Chondrocyte (in vitro differentiated cells): ENCODE results near the gene TMEM120A. TPM values are rescaled to one million over a fixed set of nuclear protein-coding genes. Genes with fewer than 3 reads are reported as not detected.
A peak's percentile ranks its signal among the peaks of the same experiment; 100 is the strongest.

Experiments
- DNase-seq: peaks from one replicate; pipeline ENCODE4 v3.0.0; 2021; ENCODE audit warnings: mixed read lengths, low spot score
- H3K27ac Mint-ChIP-seq: one replicate; pipeline ENCODE4 v1.8.0; 2021; ENCODE audit warnings: mild to moderate bottlenecking, moderate library complexity, mixed read lengths; ENCODE audit not compliant: unreplicated experiment
- H3K27me3 Mint-ChIP-seq: 2 replicates; pipeline ENCODE4 v1.8.0; 2021; ENCODE audit warnings: low read depth, mixed read lengths
- H3K36me3 Mint-ChIP-seq: 2 replicates; pipeline ENCODE4 v1.8.0; 2021; ENCODE audit warnings: low read depth, mixed read lengths
- H3K4me1 Mint-ChIP-seq: 2 replicates; pipeline ENCODE4 v1.8.0; 2021; ENCODE audit warnings: low read depth, mild to moderate bottlenecking, mixed read lengths
- H3K4me3 Mint-ChIP-seq: one replicate; pipeline ENCODE4 v1.8.0; 2021; ENCODE audit warnings: mild to moderate bottlenecking, moderate library complexity, mixed read lengths; ENCODE audit not compliant: unreplicated experiment
- H3K9me3 Mint-ChIP-seq: 2 replicates; pipeline ENCODE4 v1.8.0; 2021; ENCODE audit warnings: low read depth, mixed read lengths
- total RNA-seq: library from RNA; stranded (reverse); gene quantifications from 3 replicates; pipeline ENCODE4 v1.2.1, GENCODE V29; 2021
- TF ChIP-seq, protein P1 (sequence below): fragments of 200-600 bp; sonication (generic); IDR thresholded peaks from 2 replicates; pipeline ENCODE4 v1.5.0; 2021; ENCODE audit warnings: antibody characterized with exemption, mild to moderate bottlenecking, moderate library complexity

Gene TMEM120A
- total RNA-seq, 1 donor from 2014 or later, result 30.6 TPM

DNA sequence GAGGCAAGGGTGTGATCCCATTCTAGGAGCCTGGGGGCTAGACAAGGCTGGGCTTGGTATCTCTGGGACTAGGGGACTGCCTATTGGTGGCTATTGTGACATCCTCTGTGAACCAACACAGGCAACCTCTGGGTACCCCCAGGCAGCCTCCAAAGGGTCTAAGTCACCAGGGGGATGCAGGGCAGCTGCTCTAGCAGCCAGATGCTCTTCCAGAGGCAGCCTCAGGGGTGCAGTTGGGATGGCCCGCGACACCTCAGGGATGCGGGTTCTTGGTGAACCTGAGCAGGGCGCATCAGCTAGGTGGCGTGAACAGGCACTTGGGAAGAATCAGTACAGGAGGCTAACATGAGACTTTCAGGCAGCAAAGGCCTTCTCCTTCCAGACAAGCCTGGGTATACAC, 1.6 kb upstream of the TMEM120A start:
- TF ChIP-seq, protein P1, sequence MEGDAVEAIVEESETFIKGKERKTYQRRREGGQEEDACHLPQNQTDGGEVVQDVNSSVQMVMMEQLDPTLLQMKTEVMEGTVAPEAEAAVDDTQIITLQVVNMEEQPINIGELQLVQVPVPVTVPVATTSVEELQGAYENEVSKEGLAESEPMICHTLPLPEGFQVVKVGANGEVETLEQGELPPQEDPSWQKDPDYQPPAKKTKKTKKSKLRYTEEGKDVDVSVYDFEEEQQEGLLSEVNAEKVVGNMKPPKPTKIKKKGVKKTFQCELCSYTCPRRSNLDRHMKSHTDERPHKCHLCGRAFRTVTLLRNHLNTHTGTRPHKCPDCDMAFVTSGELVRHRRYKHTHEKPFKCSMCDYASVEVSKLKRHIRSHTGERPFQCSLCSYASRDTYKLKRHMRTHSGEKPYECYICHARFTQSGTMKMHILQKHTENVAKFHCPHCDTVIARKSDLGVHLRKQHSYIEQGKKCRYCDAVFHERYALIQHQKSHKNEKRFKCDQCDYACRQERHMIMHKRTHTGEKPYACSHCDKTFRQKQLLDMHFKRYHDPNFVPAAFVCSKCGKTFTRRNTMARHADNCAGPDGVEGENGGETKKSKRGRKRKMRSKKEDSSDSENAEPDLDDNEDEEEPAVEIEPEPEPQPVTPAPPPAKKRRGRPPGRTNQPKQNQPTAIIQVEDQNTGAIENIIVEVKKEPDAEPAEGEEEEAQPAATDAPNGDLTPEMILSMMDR, result no peak
- H3K36me3 Mint-ChIP-seq, result peaks cover 10% of the 10 kb centered on the region
- peak; percentile 84 for DNase-seq
- H3K27ac Mint-ChIP-seq, result no peak overlapping the region
- no peaks in the 10 kb centered on the region for H3K27me3 Mint-ChIP-seq
- H3K9me3 Mint-ChIP-seq, result no peaks in the 10 kb centered on the region
- H3K4me1 Mint-ChIP-seq, result peaks cover 15% of the 10 kb centered on the region
- no peak overlapping the region for H3K4me3 Mint-ChIP-seq

DNA sequence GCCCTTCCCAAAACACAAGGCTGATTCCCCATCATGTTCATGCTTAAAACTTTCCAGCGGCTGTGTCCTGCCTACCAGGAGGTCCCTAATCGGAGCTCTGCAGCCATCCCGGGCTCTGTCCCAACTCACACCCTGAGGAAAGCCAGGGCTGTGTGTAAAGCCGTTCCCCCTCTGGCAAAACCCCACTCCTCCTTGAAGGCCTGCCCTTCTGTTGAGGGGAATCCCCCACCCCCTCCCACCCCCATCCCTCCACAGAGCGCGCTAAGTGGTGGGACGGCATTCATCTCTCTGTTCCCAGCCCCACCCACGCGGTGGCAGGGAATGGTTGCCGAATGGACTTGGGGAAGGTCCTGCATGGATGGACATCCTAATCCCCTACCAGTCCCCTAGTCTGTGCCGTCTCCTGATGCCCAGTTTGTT, 667 bp upstream of the TMEM120A start:
- H3K4me1 Mint-ChIP-seq, result peaks cover 18% of the 10 kb centered on the region
- peaks cover 10% of the 10 kb centered on the region for H3K36me3 Mint-ChIP-seq
- peak; percentile 64 for DNase-seq
- peak overlapping the region; percentile 66 for H3K4me3 Mint-ChIP-seq
- no peaks in the 10 kb centered on the region for H3K9me3 Mint-ChIP-seq
- TF ChIP-seq, protein P1, result no peak
- H3K27me3 Mint-ChIP-seq, result no peaks in the 10 kb centered on the region
- H3K27ac Mint-ChIP-seq, result peak overlapping the region; percentile 90

DNA sequence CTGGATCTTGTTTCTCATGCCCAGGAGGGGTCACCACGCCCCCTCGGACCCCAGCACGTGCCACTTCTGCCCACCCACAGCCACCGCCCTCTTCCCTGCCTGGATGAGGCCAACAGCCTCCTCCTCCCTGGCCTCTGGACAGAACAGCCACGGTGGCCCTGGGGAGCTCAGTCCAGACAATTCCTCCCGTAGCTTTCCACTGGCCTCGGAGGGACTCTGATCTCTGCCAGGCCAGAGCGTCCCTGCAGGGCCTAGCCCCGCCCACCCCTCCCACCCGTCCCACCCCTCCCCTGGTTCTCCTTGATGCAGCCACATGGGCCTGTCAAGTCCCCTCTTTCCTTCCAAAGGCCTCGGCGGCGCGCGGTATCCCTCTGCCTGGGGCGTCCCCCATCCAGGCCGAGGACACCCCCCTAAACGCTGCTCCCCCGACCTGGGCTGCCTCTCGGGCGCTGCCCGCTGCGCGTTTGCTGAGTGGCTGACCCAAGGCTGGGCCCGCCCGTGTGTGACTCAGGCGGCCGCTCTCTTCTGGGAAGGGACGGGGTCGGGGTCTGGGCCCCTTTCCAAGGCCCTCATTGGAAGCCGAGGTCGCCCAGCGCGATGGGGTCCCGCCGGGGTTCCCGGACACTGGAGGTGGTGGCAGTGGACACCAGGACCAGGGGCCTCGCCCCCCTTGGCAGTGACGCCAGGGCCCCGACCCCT, 557 bp downstream of the TMEM120A start:
- H3K9me3 Mint-ChIP-seq, result no peaks in the 10 kb centered on the region

DNA sequence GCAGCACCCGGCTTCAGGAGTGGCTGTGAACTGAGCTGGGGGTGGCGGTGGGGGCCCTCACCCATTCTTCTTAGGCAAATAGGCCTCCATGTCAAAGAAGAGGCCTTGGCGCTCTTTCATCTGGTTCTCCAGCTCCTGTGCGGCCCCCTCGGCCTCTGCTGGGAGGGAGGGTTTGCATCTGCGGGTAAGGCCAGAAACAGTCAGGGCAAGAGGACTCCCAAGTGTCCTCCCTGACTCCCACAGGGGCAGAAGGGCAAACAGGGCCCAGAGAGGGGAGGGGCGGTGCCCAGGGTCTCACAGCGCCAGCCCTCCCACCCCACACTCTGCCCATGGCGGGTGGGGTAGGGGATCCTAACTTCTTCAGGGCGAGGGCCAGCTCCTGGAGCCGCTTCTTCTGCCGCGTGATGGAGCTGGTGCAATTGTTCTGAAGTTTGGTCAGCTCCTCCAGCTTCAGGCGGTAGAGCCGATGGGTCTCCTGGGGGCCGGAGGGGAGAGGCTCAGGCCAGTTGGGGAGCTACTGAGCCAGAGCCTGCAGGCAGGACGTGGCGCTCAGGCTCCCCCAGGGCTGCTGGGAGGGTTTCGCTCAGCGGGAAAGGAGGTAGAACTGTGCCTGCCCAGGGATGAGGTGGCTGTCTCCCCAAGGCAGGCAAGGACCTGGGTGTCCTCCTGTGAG, 2.2 kb downstream of the TMEM120A start:
- H3K27ac Mint-ChIP-seq, result no peak overlapping the region
- peak; percentile 86 for DNase-seq

More for the DNA sequence above, 557 bp downstream of the TMEM120A start:
- Mint-ChIP-seq H3K4me3 (peak overlapping the region; percentile 76), H3K4me1 (peaks cover 22% of the 10 kb centered on the region), H3K36me3 (peaks cover 7% of the 10 kb centered on the region), H3K27me3 (no peaks in the 10 kb centered on the region), H3K27ac (peak overlapping the region; percentile 63)
- DNase-seq, result peak; percentile 93
- TF ChIP-seq, protein P1, result no peak

DNA sequence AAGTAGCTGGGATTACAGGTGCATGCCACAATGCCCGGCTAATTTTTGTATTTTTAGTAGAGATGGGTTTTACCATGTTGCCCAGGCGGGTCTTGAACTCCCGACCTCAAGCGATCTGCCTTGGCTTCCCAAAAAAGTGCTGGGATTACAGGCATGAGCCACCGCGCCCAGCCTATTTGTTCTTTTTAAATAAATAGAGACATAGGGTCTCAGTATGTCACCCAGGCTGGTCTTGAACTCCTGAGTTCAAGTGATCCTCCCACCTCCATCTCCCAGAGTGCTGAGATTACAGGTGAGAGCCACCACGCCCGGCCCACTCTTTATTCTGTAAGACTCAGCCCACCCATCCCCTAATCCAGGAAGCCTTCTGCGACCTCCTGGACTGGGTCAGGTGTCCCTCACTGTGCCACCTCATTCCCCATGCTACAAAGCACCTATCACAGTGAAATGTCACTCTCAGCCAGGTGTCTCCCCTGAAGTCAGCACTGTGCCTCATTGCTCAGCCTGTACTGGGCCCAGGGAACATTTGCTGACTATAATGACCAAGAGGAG, 2.8 kb downstream of the TMEM120A start:
- H3K36me3 Mint-ChIP-seq, result peaks cover 10% of the 10 kb centered on the region
- no peak overlapping the region for H3K27ac Mint-ChIP-seq
- TF ChIP-seq, protein P1, result no peak
- H3K4me3 Mint-ChIP-seq, result no peak overlapping the region
- H3K4me1 Mint-ChIP-seq, result peaks cover 22% of the 10 kb centered on the region
- no peaks in the 10 kb centered on the region for H3K9me3 Mint-ChIP-seq
- no peaks in the 10 kb centered on the region for H3K27me3 Mint-ChIP-seq
- DNase-seq, result peak; percentile 36

More for the DNA sequence above, 2.2 kb downstream of the TMEM120A start:
- no peak overlapping the region for H3K4me3 Mint-ChIP-seq
- TF ChIP-seq, protein P1, result no peak
- peaks cover 9% of the 10 kb centered on the region for H3K36me3 Mint-ChIP-seq
- H3K4me1 Mint-ChIP-seq, result peaks cover 22% of the 10 kb centered on the region
- H3K27me3 Mint-ChIP-seq, result no peaks in the 10 kb centered on the region
- no peaks in the 10 kb centered on the region for H3K9me3 Mint-ChIP-seq
